ENCODE measurements around the gene ADORA3. TPM values are rescaled to one million over a fixed set of nuclear protein-coding genes. Genes with fewer than 3 reads are reported as not detected.

ADORA3 gene
- total and polyA plus RNA-seq, 2 of the 8 experiments (the other 6 are each of a cell fraction or from before 2014, with no cell fraction given) = 0.03 TPM; not detected in 1

- no peak for TF ChIP-seq JUND (IDR thresholded peaks at IDR 0.05; ENCODE audit: low read length)
Observed at GRCh38 chr1:111503585-111504060, at the start of gene ADORA3, which contains the start of gene TMIGD3 (continued).

Measured in H1 (cell line).